Thyroid gland (tissue), 4 donors: Measurements from ENCODE around the gene SH3TC1. TPM values are rescaled to one million over a fixed set of nuclear protein-coding genes. Genes with fewer than 3 reads are reported as not detected.

ENCODE experiments used
- DNase-seq, 2 donors: peaks; one replicate each; pipeline ENCODE4 v3.0.0-alpha.2; 2019
- H3K27ac ChIP-seq, 3 donors: fragments of 200-600 bp; sonication (generic); 1 replicate in 2 of 3; 2 replicates in 1 of 3; pipeline ENCODE4 v1.5.1; 2016 to 2019; ENCODE audit warnings: mild to moderate bottlenecking in 1 of 3, moderate library complexity in 1 of 3
- H3K27me3 ChIP-seq: fragments of 200-600 bp; sonication (generic); one replicate; pipeline ENCODE4 v1.5.1; 2019
- H3K36me3 ChIP-seq, 2 donors: fragments of 200-600 bp; sonication (generic); one replicate each; pipeline ENCODE4 v1.5.1; 2016 to 2019
- H3K4me1 ChIP-seq, 2 donors: fragments of 200-600 bp; sonication (generic); one replicate each; pipeline ENCODE4 v1.5.1; 2017 to 2019
- H3K4me3 ChIP-seq, 3 donors: fragments of 200-600 bp; sonication (generic); replicated peaks in 1 of 3; 1 replicate in 2 of 3; 2 replicates in 1 of 3; pipeline ENCODE4 v1.5.1; 2016; ENCODE audit warnings: mild to moderate bottlenecking in 1 of 3
- H3K9me3 ChIP-seq: fragments of 200-600 bp; sonication (generic); one replicate; pipeline ENCODE4 v1.5.1; 2017
- POLR2A ChIP-seq, 2 donors: fragments of 450-650 bp; IDR thresholded peaks; one replicate each; pipeline ENCODE4 v1.6.1; 2017; ENCODE audit warnings: antibody characterized with exemption in 2 of 2, mild to moderate bottlenecking in 2 of 2, moderate library complexity in 1 of 2
- WGBS, 2 donors: methylation state at CpG; one replicate each; pipeline ENCODE4 v1.1.5; 2017; 5-methylcytosine and 5-hydroxymethylcytosine counted together
- intact Hi-C: fragments of 100-400 bp; cut with DNase I; formaldehyde crosslinking; loops from one replicate; pipeline ENCODE4 v1.15.1; 2023
- total RNA-seq, 4 donors: library from RNA; depleted of rRNA; stranded (reverse); fragments of >200 nt; gene quantifications; one replicate each; pipeline ENCODE4 v1.2.3, GENCODE V29; 2016
- TF ChIP-seq, protein P1 (sequence below), 6 experiments: fragments of 200-600 bp in 3 of 6; fragments of 450-650 bp in 3 of 6; sonication (generic) in 3 of 6; IDR thresholded peaks; one replicate each; pipeline ENCODE4 v1.5.1; 2016 to 2019; ENCODE audit warnings: antibody characterized with exemption in 6 of 6, mild to moderate bottlenecking in 2 of 6, inconsistent platforms in 1 of 6, moderate library complexity in 1 of 6

The SH3TC1 gene
- total RNA-seq, 4 donors from 2014 or later: 13.5 to 29.5 (median 16.4) TPM

DNA sequence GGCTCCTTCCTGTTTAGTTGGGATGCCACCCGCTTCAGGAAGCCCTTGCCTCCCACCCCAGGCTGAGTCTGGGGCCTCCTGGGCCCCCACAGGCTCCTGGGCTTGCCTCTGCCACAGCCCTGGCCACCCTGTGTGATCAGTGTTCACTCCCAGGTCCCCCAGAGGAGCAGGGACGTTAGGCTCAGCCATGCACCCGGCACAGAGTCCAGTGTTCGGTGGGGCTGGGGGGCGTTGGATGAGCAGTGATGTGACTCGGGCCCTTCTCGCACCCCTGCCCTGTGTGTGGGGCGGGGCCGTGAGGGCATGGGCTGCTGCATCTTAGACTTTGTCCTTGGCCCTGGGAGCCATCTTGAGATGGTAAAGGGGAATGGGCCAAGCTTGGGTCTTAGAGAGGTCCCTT lies 40.6 kb downstream of the SH3TC1 start:
- no peaks in the 10 kb centered on the region for H3K27me3 ChIP-seq
- TF ChIP-seq, protein P1, sequence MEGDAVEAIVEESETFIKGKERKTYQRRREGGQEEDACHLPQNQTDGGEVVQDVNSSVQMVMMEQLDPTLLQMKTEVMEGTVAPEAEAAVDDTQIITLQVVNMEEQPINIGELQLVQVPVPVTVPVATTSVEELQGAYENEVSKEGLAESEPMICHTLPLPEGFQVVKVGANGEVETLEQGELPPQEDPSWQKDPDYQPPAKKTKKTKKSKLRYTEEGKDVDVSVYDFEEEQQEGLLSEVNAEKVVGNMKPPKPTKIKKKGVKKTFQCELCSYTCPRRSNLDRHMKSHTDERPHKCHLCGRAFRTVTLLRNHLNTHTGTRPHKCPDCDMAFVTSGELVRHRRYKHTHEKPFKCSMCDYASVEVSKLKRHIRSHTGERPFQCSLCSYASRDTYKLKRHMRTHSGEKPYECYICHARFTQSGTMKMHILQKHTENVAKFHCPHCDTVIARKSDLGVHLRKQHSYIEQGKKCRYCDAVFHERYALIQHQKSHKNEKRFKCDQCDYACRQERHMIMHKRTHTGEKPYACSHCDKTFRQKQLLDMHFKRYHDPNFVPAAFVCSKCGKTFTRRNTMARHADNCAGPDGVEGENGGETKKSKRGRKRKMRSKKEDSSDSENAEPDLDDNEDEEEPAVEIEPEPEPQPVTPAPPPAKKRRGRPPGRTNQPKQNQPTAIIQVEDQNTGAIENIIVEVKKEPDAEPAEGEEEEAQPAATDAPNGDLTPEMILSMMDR (IDR thresholded peaks at IDR 0.05): no peak
- no peak for TF ChIP-seq POLR2A (IDR thresholded peaks at IDR 0.05)
- no peak overlapping the region for H3K27ac ChIP-seq
- WGBS, 2 donors: 100% methylated on average over 1 to 8 of the region's 9 CpGs
- H3K4me3 ChIP-seq: no peak overlapping the region
- intact Hi-C loops: loop anchor here (10.0 kb wide), 1 partner anchor 355 kb away; the partner anchor contains the start of gene CPZ
- peaks cover 0 to 6% of the 10 kb centered on the region in 2 donors for H3K36me3 ChIP-seq
- no peaks in the 10 kb centered on the region for H3K9me3 ChIP-seq
- H3K4me1 ChIP-seq: peaks cover 4 to 12% of the 10 kb centered on the region in 2 donors
- no peak for DNase-seq

DNA sequence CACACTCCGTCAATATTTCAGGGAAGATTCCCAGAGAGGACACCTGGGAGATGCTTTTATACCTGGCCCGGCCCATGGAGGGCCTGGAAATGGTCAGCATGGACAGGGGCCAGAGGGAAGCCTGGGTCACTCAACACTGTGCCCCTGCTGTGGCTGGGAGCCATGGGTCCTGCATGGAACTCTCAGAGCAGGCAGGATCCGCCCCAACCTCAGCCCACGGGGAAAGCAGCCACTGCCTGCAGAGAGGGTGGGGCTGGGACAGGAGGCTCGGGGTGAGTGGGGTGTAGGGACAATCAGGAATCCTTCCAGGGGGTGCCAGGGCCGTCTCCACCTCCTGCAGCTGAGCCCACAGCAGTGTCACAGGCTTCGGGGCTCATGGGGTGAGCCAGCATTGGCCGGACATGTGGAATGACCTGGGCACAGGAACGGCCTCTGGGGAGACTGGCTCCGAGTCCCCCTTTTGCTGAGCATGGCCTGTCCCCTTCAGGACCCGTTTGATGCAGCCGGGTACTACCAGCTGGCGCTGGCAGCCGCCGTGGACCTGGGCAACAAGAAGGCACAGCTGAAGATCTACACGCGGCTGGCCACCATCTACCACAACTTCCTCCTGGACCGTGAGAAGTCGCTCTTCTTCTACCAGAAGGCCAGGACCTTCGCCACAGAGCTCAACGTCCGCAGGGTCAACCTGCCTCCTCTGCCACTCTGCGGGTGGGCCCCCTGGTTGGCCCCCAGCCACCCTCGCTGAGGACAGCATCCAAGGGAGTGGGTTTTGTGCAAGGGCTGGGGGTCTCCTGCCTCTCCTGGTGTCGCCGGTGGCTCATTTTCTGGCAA lies 41.3 kb downstream of the SH3TC1 start:
- TF ChIP-seq, protein P1 (IDR thresholded peaks at IDR 0.05): no peak
- no peak for TF ChIP-seq POLR2A (IDR thresholded peaks at IDR 0.05)
- intact Hi-C loops: loop anchor here (10.0 kb wide), 1 partner anchor 354 kb away; the partner anchor contains the start of gene CPZ
- 87 to 88% methylated on average over 21 to 24 of the region's 26 CpGs for WGBS, 2 donors
- H3K4me1 ChIP-seq: peaks cover 4 to 12% of the 10 kb centered on the region in 2 donors
- no peak overlapping the region for H3K4me3 ChIP-seq
- no peaks in the 10 kb centered on the region for H3K27me3 ChIP-seq
- no peaks in the 10 kb centered on the region for H3K9me3 ChIP-seq
- no peak for DNase-seq
- H3K27ac ChIP-seq: no peak overlapping the region
- H3K36me3 ChIP-seq: no peaks in the 10 kb centered on the region

GRCh38 chr4:8241211-8241779 lies 42.2 kb downstream of the SH3TC1 start:
- no peak for DNase-seq
- H3K9me3 ChIP-seq: no peaks in the 10 kb centered on the region
- H3K4me3 ChIP-seq: no peak overlapping the region
- TF ChIP-seq, protein P1 (IDR thresholded peaks at IDR 0.05): no peak
- no peak for TF ChIP-seq POLR2A (IDR thresholded peaks at IDR 0.05)
- no peak overlapping the region for H3K27ac ChIP-seq
- peaks cover 10 to 18% of the 10 kb centered on the region in 2 donors for H3K4me1 ChIP-seq
- WGBS, 2 donors: 94 to 96% methylated on average over 7 to 14 of the region's 14 CpGs
- H3K36me3 ChIP-seq: no peaks in the 10 kb centered on the region
- intact Hi-C loops: loop anchor here (10.0 kb wide), 1 partner anchor 354 kb away; the partner anchor contains the start of gene CPZ
- H3K27me3 ChIP-seq: no peaks in the 10 kb centered on the region

GRCh38 chr4:8241895-8242696 lies 43.0 kb downstream of the SH3TC1 start:
- 37 to 47% methylated on average over 16 to 22 of the region's 29 CpGs for WGBS, 2 donors
- peak overlapping the region in 1 of 3 donors; percentile 22 for H3K27ac ChIP-seq
- no peaks in the 10 kb centered on the region for H3K9me3 ChIP-seq
- intact Hi-C loops: loop anchor here (2.0 to 10.0 kb wide), 2 partner anchors 161 to 353 kb away; partner anchors contain the start of gene CPZ
- no peaks in the 10 kb centered on the region for H3K36me3 ChIP-seq
- H3K4me1 ChIP-seq: peaks cover 18 to 26% of the 10 kb centered on the region in 2 donors
- peak; percentile 80 to 84 for DNase-seq
- TF ChIP-seq, protein P1 (IDR thresholded peaks at IDR 0.05): peak; percentile 88 to 98 (median 93)
- no peak for TF ChIP-seq POLR2A (IDR thresholded peaks at IDR 0.05)
- no peak overlapping the region for H3K4me3 ChIP-seq
- H3K27me3 ChIP-seq: no peaks in the 10 kb centered on the region
